NOMO-1 (cell line): ENCODE measurements around the gene EXOC7.

Experiments used
- DNase-seq, 2 experiments: peaks; one replicate each; lab custom pipeline; 2025; ENCODE audit not compliant: unreplicated experiment in 2 of 2; lab: John Stamatoyannopoulos, UW

The EXOC7 gene

DNA sequence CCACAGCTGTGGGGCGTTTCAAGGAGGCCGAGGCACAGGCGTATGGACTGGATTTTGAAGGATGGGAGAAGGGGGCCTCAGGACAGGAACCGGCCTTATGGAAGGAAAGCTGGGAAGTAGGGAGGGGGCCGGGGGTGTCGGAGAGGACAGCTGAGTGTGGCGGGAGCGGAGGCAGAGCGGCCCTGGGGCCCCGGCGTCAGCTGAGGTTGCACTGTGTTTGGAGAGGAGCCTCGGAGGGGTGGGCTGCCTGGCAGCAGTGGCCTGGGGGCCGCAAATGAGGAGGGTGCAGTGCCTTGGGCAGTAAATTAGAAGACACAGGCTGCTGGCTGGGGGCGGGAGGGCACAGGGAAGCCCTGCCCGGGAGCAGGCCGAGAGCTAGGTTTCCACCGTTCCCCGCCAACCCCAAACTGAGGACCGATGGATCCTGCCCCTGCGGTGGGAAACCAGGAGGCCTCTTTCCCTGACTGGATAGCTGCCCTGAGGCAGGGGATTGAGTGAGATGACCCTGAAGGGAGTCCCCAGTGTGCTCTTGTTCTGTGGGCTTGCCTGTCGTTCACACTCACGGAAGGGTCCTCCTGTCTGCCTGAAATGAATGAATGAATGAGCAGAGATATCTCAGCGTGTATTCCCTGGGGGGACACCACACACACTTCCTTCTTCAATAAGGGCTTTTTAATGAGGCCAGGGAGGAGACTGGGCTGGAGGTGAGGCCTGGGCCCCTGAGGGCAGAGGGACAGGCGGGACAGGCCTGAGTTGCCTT, 19.0 kb upstream of the EXOC7 start:
- DNase-seq: no peak

DNA sequence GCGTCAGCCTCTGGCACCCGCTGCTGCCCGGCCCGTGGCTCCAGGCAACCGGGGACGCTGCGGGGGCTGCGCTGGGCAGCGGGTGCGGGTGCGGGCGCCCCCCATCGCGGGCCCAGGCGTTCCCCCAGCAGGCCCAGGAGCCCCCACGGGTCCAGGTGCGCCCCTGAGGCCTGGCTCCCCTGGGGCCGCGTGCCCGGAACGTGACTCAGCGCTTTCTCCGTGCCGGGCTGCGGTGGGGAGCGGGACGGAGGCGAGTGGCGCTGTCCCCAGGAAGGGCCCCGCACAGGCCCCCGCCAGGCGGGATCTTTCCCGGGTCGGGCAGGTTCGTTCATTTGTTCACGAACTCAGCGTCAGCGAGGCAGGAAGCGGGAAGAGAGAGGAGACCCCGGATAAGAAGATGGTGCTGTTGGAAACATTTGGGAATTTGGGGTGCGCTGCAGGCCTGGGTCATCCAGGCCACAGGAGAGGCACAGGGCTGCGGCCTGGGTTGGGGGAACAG, 18.4 kb upstream of the EXOC7 start:
- DNase-seq: no peak

DNA sequence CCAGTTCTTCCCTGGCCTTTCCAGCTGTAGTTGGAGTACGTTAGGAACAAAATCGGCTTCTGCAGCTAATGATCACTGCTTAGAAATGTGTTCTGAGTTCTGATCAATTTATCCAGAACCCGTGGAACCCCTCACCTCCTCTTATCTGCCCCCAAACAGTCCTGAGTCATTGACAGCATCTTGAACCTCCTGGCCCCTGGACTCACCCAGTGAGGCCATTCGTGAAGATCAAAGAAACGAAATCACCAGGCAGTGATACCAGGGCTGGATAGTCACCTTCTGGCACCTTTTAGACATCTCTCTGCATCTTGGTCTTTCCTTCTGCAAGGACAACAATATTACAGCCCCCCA, 17.0 kb upstream of the EXOC7 start:
- DNase-seq: no peak

DNA sequence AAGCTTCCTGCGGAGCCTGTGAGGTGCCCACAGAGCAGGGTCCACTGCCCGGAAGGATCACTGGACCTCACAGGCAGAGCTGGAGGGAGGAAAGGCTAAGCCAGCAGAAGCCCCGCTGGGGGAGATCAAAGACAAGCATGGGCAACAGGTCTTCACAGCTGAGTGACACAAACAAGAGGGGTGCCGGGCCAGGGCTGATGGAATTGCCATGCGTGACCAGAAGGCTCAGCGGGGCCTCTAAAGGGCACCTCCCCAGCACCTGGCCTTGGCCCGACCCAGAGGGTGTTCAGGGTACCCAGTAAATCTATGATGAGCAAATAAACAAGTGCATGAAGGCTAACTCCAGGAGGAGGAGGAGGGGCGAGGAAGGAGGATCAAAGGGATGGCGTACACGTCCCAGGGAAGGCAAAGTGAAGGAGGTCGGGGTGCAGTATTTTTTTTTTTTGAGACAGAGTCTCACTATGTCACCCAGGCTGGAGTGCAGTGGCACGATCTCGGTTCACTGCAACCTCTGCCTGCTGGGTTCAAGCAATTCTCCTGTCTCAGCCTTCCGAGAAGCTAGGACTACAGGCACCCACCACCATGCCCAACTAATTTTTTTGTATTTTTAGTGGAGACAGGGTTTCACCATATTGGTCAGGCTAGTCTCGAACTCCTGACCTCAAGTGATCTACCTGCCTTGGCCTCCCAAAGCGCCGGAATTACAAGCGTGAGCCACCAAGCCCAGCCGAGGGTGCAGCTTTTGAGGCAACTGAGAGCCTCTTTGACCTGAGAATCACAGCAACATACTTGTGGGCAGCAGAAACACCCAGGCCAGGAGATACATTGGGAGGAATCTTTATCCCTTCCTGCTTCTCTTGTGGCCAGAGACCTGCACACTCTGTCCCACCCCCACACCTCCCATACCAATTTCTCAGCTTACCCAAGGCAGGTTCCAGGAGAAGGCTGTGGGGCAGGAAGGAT, 16.1 kb upstream of the EXOC7 start:
- no peak for DNase-seq

DNA sequence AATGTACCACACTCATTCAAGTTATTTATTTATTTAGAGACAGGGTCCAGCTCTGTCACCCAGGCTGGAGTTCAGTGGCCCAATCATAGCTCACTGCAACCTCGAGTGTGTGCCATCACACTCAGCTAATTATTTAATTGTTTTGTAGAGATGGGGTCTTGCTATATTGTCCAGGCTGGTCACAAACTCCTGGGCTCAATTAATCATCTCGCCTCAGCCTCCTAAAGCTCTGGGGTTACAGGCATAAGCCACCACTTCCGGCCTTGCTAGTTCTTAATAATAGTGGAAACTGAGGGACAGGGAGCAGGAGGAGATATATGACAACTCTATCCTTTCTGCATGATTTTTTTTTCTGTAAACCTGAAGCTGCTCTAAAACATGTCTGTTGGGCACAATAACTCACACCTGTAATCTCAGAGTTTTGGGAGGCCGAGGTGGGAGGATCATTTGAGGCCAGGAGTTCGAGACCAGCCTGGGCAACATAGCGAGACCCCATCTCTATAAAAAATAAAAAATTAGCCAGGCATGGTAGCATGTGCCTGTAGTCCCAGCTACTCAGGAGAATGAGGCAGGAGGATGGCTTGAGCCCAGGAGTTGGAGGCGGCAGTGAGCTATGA, 11.7 kb upstream of the EXOC7 start:
- DNase-seq: no peak

DNA sequence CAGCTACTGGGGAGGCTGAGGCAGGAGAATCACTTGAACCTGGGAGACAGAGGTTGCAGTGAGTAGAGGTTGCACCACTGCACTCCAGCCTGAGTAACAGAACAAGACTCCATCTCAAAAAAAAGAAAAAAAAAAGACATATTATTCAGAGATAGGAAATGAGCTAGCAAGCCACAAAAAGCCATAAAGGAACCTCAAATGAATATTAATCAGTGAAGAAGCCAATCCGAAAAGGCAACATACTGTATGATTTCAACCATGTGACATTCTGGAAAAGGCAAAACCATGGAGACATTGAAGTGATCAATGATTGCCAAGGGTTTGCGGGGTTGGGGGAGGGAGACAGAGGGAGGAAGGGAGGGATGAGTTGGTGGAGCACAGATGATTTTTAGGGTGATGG, 8.4 kb upstream of the EXOC7 start:
- DNase-seq: no peak

DNA sequence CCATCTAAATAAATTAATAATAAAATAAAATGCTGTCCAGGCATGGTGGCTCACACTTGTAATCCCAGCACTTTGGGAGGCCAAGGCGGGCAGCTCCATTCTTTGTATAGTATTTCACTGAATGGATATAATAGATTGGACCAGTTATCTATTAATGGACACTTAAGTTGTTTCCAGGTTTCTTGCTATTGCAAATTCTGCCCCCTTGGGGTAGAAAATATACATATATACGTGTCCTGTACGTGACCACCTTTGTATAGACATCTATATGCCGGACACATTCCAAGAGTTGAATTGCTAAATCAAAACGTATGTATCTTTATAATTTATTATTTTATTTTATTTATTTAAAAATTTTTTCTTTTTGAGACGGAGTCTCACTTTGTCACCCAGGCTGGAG, 3.9 kb upstream of the EXOC7 start:
- DNase-seq: no peak

DNA sequence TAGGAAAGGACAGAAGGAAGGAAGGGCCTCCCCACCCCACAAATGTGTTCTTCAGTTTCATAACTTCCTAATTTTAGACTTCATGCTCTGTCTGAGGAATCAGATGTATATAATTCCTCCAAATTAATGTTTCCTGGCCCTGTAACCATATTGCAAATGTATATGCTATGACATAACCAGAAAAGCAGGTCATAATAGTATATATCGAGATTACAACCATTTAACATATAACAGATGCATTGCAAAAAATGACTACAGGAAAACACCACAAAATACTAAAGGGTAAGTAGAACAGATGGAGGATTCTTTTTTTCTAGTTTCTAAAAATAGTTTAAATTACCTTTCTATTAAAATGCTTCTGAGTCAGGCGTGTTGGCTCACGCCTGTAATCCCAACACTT, 3.1 kb upstream of the EXOC7 start:
- peak in 1 of 2 experiments; percentile 34 for DNase-seq

DNA sequence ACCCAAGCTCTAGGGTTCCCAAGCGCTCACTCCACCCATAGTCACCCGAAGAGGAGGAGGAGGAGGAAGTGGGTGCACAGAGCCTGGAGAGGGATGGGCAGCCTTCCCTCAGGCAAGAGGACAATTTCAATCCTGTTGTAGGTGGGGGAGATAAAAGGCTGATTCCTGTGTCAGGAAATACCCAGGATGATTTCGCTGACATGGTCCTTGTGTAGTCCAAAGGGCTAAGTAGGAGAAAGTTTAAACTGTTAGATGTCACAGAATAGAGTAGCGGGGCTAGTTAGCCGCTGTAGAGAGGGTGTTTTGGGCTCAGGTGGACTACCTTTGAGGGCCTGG, 1.3 kb upstream of the EXOC7 start:
- no peak for DNase-seq

DNA sequence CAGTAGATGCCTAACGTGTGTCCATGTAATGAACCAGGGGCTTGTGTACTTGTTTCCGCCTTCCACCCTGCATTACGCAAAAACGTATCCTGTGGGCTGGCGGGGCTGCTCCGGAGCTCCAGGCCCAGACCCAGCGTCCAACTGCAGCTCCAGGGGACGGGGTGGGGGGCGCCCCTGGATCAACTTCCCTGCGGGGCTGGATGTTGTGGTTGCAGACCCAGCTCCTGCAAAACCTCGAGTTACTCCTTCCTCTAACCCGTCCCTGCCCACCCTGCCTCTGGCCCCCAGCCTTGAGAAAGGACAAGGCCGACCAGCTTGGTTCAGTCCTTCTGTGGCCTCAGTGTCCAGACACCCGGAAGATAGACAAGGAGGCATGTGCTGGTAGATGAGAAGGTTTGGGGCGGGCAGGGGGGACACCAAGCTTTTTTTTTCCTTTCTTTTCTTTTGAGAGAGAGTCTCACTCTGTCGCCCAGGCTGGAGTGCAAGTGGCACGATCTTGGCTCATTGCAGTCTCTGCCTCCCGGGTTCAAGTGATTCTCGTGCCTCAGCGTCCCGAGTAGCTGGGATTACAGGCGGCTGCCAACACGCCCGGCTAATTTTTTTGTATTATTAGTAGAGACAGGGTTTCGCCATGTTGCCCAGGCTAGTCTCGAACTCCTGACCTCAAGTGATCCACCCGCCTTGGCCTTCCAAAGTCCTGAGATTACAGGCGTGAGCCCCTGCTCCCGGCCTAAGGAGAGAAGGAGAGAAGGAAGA, 731 bp upstream of the EXOC7 start:
- peak; percentile 58 to 60 for DNase-seq

DNA sequence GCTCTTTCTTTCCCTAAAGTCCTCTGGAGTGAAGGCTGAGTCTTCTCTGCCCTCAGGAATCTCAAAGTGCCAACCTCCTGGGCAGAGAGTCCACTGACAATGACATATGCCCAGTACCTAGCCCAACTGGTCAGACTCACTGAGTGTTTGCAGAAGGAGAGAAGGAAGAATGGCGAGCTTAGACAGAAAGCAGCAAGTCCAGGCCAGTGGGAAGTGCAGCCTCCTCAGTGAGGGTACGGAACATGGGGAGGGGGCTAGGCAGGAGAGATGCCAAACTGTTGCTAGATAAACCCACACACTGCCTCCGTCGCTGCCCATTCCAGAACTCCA, 678 bp downstream of the EXOC7 start:
- no peak for DNase-seq

DNA sequence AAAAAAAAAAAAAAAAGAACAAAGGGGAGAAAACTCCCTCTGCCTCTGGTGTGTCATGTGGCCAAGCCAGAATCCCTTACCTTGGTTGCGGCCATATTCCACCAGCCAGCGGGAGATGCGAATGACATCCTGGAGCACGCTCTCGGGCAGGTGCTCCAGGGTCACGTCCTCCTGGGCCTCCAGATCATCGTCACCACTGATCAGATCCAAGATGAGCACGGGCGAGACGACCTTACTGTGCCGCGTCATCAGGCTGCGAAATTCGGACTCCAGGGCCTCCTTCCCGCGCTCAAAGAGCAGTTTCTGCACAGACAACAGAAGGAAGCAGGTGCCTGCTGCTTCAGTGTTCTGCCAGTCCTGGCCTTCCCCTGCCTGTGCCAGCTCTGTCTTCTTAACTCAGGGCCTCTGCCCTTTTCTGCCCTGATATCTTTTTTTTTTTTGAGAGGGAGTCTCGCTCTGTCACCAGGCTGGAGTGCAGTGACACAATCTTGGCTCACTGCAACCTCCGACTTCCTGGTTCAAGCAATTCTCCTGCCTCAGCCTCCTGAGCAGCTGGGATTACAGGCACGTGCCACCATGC, 5.8 kb downstream of the EXOC7 start:
- DNase-seq: no peak

DNA sequence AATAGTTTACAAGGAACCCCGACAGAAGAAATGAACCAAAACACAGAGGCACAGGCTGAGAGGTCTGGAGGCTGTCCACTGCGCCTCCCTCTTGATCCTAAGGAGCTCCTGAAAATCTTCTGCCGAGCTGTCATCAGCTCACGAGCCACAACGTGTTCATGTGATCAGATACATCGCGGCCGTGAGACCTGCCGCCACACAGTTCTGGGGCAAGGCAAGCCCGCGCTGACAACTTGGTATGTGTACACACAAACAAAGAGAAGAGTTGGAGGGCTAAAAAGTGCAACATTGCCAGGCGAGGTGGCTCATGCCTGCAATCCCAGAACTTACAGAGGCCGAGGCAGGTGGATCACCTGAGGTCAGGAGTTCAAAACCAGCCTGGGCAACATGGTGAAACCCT, 7.6 kb downstream of the EXOC7 start:
- DNase-seq: no peak

DNA sequence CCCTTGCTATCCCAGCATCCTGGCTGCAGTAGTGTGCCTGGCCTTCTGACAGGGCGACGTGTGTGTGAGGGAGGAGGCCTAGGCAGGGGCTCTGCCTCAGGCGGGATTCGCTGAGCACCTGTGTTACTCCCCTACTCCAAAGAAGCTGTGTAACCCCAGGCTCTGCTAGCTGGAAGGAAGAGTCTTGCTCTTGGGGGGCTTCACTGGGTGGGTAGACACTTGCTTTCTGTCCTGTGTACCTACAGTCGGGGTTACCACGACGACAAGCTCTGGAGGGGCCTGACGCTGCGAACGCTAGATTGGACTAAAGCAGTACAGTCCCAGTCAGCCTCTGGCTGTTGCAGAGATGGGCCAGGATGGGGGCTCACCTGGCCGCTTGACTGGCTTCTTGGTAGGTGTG, 9.5 kb downstream of the EXOC7 start:
- DNase-seq: no peak

DNA sequence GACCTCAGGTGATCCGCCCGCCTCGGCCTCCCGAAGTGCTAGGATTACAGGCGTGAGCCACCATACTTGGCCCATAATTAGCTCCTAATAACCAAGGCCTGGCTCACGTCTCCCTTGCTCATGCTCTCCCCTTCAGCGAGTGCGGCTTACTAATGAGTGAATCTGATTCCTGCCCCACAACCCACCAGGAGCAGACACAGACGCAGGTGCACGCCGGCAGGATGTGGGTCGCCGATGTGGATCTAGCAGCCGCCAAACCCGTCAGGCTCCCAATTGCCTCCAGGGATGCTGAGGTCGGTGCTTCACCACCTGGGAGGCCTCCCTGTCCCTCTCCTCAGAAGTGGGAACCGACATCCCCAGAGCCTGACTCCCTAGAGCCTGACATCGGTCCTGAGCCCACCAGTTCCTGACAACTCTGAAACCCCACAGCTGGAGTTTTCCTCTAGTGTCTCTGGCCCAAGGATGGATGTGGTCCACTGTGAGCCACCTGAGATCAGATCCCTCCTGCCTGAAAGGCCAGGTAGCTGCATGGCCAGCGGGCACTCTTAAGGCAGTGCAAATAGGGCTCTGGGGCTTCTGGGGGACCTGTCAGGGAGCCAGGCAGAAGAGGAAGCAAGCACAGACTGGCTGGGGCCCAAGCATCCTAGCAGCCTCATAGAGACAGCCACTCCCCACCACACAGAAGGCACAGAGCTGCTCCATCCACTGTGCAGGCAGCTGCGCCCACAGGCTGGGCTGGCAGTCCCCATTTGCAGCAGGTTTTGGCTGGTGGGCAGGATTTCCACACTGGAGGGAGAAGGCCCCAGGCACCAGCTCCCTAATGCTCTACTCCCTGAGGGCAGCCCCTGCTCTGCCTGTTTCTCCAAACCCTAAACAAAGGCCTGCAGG, 10.8 kb downstream of the EXOC7 start:
- no peak for DNase-seq

DNA sequence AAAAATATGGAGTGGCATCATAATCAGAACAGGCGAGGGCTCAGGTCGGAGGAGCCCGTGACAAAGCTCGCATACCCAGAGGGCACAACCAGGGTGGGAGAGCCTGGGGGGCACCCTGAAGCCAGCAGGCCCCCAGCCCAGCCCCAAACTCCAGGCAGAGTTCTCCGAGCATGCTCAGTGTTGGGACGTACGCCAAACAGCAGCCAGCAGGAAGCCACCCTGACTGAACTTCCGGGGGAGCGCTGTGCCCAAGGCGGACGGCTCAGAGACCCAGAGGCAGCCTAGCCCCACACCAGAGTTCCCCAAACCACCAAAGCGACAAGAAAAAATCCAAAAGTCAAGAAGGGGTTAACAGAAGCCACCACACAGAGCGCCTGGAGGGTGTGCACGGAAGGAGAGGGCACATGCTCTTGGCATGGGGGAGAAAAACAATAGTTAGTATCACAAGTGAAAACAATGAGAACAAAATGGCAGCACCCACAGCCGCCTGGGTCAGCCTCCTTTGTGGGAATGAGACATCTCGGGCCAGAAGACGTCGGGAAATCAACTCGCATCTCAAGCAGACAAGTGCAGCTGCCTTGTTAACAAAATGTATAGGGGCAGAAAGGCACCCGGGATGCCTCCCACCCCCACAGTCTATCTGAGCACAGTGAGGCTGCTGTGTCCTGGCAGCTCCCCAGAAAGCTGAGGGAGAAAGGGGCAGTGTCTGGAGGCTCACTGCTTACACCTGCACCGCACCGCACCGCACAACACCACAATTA, 11.9 kb downstream of the EXOC7 start:
- DNase-seq: no peak

DNA sequence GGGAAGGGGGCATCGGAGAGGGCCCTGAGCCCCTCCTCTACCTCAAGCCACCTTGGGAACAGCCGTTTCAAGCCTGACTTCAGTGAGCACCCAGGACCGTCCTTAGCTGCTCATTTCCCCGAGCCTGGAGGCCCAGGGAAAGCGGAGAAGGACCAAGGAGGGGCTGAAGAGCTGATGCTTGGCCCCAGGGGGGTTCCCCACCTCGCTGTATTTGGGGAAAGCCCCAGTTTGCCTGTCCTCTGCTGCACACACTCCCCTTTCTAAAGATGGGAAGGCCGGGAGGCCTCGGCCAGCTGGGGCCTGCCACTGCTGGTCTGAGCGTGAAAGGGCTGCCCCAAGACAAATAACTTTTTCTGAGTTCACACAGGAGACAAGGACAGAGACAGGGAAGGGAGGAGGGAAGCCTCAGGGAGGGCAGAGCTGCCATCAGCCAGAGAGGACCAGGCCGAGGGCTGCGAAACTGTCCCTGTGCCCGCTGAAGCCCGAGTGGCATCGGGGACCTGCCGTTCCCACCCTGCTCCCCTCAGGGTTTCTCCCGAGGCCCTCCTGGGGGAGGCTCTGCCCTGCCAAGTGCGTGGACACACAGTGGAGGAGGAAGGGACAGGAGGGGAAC, 13.0 kb downstream of the EXOC7 start:
- no peak for DNase-seq

DNA sequence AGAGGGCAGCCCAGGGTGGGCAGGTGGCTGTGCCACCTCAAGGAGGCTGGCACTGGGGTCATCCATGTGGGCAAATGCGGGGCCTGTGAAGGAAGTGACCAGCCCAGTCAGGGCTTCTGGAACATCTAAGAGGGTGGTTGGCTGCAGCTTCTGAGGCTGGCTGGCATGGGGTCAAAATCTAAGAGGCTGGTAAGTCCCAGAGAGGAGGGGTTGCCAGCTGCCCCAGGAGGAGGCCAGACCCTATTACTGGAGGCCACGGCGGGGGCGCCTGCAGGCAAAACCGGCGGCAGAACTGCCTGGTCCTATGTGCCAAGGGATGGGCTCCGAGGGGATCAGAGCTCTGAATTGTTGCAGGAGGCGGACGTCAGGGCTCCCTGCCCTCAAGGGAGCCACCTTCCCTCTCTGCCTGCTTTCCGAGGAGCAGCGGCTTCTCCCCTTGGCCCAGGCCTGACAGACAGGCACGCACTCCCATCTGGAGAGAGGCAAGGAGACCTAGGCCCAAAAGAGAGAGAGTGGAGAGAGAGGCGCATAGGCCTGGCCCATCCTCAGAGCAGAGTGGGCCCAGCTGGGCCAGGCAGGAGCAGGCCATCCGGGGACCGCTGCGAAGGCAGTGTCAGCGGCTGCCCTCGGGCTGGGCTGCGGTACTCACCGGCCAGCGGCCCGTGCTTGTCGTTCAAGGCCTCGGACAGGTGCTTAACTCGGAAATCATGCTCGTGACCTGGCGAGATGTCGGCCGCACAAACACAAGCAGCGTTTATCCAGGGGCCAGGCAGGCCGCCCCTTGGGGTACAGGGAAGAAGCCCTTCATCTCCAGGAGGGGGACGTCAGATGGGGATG, 13.7 kb downstream of the EXOC7 start:
- no peak for DNase-seq
